ENCODE data around the gene FCMR.
"Not testable (repeated sequence)": the region's sequence is repeated elsewhere in the genome, so short reads cannot be mapped to it uniquely, and the experiment has no call there.

Gene FCMR

GRCh38 chr1:206949641-206950040, 27.9 kb upstream of the FCMR start:
- DNase-seq (ENCODE audit: low read depth): no peak

- DNase-seq (ENCODE audit: low read depth): no peak
Measured at GRCh38 chr1:206949208-206949607, 27.5 kb upstream of the FCMR start.

- DNase-seq (ENCODE audit: low read depth): no peak
Measured at GRCh38 chr1:206947255-206947654, 25.5 kb upstream of the FCMR start.

- DNase-seq (ENCODE audit: low read depth): no peak
Measured at GRCh38 chr1:206946261-206946660, 24.5 kb upstream of the FCMR start, which contains the start of gene PIGR. PIGR (minus strand) TSS chr1:206946466; CDS start chr1:206940531, 5,935 bp downstream.

GRCh38 chr1:206945779-206946178, 24.0 kb upstream of the FCMR start:
- DNase-seq (ENCODE audit: low read depth): no peak

GRCh38 chr1:206944703-206945102, 23.0 kb upstream of the FCMR start:
- no peak for DNase-seq (ENCODE audit: low read depth)

- no peak for DNase-seq (ENCODE audit: low read depth)
Measured at GRCh38 chr1:206941766-206942418, 20.2 kb upstream of the FCMR start.

- DNase-seq (ENCODE audit: low read depth): no peak
Measured at GRCh38 chr1:206940588-206940936, 18.8 kb upstream of the FCMR start.

GRCh38 chr1:206939841-206940587, 18.3 kb upstream of the FCMR start:
- DNase-seq (ENCODE audit: low read depth): no peak

GRCh38 chr1:206939131-206939530, 17.4 kb upstream of the FCMR start:
- no peak for DNase-seq (ENCODE audit: low read depth)

GRCh38 chr1:206937425-206937824, 15.7 kb upstream of the FCMR start:
- DNase-seq (ENCODE audit: low read depth): no peak

- DNase-seq (ENCODE audit: low read depth): no peak
Measured at GRCh38 chr1:206935491-206936067, 13.8 kb upstream of the FCMR start.

- DNase-seq (ENCODE audit: low read depth): no peak
Measured at GRCh38 chr1:206933333-206933945, 11.7 kb upstream of the FCMR start.

GRCh38 chr1:206932177-206932576, 10.4 kb upstream of the FCMR start:
- no peak for DNase-seq (ENCODE audit: low read depth)

GRCh38 chr1:206931709-206932108, 10.0 kb upstream of the FCMR start:
- no peak for DNase-seq (ENCODE audit: low read depth)

GRCh38 chr1:206930210-206930798, 8.6 kb upstream of the FCMR start:
- DNase-seq (ENCODE audit: low read depth): no peak

GRCh38 chr1:206929524-206929923, 7.8 kb upstream of the FCMR start:
- DNase-seq (ENCODE audit: low read depth): no peak

- no peak for DNase-seq (ENCODE audit: low read depth)
Measured at GRCh38 chr1:206926286-206926685, 4.5 kb upstream of the FCMR start.

- DNase-seq (ENCODE audit: low read depth): no peak
Measured at GRCh38 chr1:206925106-206925736, 3.5 kb upstream of the FCMR start.

- no peak for DNase-seq (ENCODE audit: low read depth)
Measured at GRCh38 chr1:206924592-206925105, 2.9 kb upstream of the FCMR start.

- not testable (repeated sequence) for DNase-seq (ENCODE audit: low read depth)
Measured at GRCh38 chr1:206923961-206924557, 2.3 kb upstream of the FCMR start.
